ENCODE measurements around the gene TNIK. TPM values are rescaled to one million over a fixed set of nuclear protein-coding genes. Genes with fewer than 3 reads are reported as not detected.
"Not testable (repeated sequence)": the region's sequence is repeated elsewhere in the genome, so short reads cannot be mapped to it uniquely, and the experiment has no call there.

Gene TNIK
- total RNA-seq, 2 donors from 2014 or later: 5.6 to 47.1 TPM

- 78% methylated on average over 5 of the region's 5 CpGs for WGBS
- no peak for DNase-seq (ENCODE audit: low spot score)
- intact Hi-C loops (cut with DNase I): loop anchor here (10.0 kb wide), 2 partner anchors 128 to 168 kb away; no protein-coding TSS in a partner anchor
- no peaks in the 10 kb centered on the region for H3K9me3 ChIP-seq
- no peak for TF ChIP-seq CTCF (IDR thresholded peaks at IDR 0.05)
- H3K4me3 ChIP-seq: no peak overlapping the region
- no peaks in the 10 kb centered on the region for H3K27me3 ChIP-seq (replicated peaks; ENCODE audit: insufficient read depth)
- no peaks in the 10 kb centered on the region for H3K4me1 ChIP-seq (replicated peaks)
- H3K27ac ChIP-seq: no peak overlapping the region
- H3K36me3 ChIP-seq: no peaks in the 10 kb centered on the region
Measured at GRCh38 chr3:171452328-171452727, 7.9 kb downstream of the TNIK start.

GRCh38 chr3:171451915-171452314 lies 8.3 kb downstream of the TNIK start:
- Histone ChIP-seq H3K27me3 (replicated peaks; ENCODE audit: insufficient read depth) (no peaks in the 10 kb centered on the region), H3K4me3 (no peak overlapping the region), H3K4me1 (replicated peaks) (no peaks in the 10 kb centered on the region), H3K36me3 (no peaks in the 10 kb centered on the region), H3K9me3 (no peaks in the 10 kb centered on the region), H3K27ac (no peak overlapping the region)
- WGBS: 89% methylated on average over 5 of the region's 5 CpGs
- intact Hi-C loops (cut with DNase I): loop anchor here (10.0 kb wide), 2 partner anchors 127 to 167 kb away; no protein-coding TSS in a partner anchor
- DNase-seq (ENCODE audit: low spot score): no peak
- TF ChIP-seq POLR2A (IDR thresholded peaks at IDR 0.05) (no peak), CTCF (IDR thresholded peaks at IDR 0.05) (no peak), POLR2AphosphoS5 (IDR thresholded peaks at IDR 0.05) (no peak)

DNA sequence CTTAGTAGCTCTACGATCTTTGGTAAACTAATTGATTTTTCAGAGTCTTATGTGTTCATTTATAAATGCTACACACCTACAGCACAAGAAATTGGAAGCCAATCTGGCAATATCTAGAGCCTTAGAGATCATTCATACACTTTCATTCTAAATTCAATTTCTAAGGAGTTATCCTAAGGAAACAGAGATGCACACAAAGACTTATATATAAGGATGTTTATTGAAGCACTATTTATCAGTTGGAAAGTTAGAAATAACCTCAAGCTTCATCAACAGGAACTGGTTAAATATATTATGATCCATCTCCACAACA lies 12.7 kb downstream of the TNIK start:
- H3K4me3 ChIP-seq; H3K27me3 ChIP-seq (replicated peaks; ENCODE audit: insufficient read depth); H3K9me3 ChIP-seq; H3K4me1 ChIP-seq (replicated peaks); intact Hi-C loops (cut with DNase I); DNase-seq (ENCODE audit: low spot score); H3K27ac ChIP-seq; H3K36me3 ChIP-seq: not testable (repeated sequence)
- 24% methylated on average over 1 of the region's 1 CpG for WGBS

DNA sequence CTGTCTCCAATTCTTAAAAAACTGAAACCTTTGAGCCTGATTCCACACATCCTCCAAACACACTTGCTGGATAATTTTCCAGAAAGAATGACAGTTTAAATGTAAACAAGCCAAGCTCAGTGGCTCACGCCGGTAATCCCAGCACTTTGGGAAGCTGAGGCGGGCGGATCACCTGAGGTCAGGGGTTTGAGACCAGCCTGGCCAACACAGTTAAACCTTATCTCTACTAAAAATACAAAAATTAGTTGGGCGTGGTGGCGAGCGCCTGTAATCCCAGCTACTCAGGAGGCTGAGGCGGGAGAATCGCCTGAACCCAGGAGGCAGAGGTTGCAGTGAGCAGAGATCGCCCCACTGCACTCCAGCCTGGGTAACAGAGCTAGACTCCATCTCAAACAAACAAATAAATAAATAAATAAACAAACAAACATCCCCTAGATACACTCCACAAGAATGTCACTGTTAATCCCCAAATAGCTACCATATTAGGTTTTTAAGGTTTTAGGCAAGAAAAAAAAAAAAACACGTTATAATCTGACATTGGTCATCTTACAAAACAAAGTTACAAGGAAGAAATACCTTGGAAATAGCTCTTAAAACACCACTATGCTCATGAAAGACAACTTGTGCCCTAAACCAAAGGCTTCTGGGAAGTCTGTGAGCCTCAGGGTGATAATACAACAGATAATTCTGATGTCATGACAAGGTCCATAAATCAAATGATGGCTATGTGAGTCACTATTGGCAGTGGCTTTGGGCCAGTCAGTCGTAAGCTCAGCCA lies 13.2 kb downstream of the TNIK start:
- peak; percentile 4 for TF ChIP-seq POLR2AphosphoS5 (IDR thresholded peaks at IDR 0.05)
- TF ChIP-seq POLR2A (IDR thresholded peaks at IDR 0.05): no peak
- no peak for TF ChIP-seq CTCF (IDR thresholded peaks at IDR 0.05)
- Histone ChIP-seq H3K4me1 (replicated peaks) (no peaks in the 10 kb centered on the region), H3K9me3 (no peaks in the 10 kb centered on the region), H3K27me3 (replicated peaks; ENCODE audit: insufficient read depth) (no peaks in the 10 kb centered on the region), H3K36me3 (no peaks in the 10 kb centered on the region), H3K27ac (no peak overlapping the region), H3K4me3 (no peak overlapping the region)
- intact Hi-C loops (cut with DNase I): no loop called here
- DNase-seq (ENCODE audit: low spot score): no peak
- WGBS: 79% methylated on average over 12 of the region's 12 CpGs

DNA sequence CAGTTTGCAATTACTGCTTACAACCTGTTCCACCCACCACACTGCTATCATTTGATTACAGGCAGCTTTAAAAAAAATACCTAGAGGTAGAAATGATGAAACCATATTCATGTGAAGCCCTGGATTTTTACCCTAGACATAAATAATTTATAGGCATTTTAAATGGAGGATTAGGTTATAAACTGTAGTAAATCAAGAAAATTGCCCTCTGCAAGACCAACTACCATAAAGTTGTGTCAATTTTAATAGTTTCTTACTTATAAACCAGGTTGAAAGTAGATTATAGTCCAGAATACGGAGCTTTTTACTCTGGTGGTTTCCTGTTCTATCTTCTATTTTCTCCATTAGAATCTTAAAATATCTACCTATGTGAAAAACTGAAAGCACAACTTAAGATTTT lies 13.9 kb downstream of the TNIK start:
- WGBS: 92% methylated on average over 1 of the region's 1 CpG

More for the DNA sequence above, 13.9 kb downstream of the TNIK start:
- TF ChIP-seq POLR2A (IDR thresholded peaks at IDR 0.05) (no peak), CTCF (IDR thresholded peaks at IDR 0.05) (no peak), POLR2AphosphoS5 (IDR thresholded peaks at IDR 0.05) (no peak)
- Histone ChIP-seq H3K9me3 (no peaks in the 10 kb centered on the region), H3K27ac (no peak overlapping the region), H3K4me3 (no peak overlapping the region), H3K36me3 (no peaks in the 10 kb centered on the region), H3K27me3 (replicated peaks; ENCODE audit: insufficient read depth) (no peaks in the 10 kb centered on the region), H3K4me1 (replicated peaks) (no peaks in the 10 kb centered on the region)
- DNase-seq (ENCODE audit: low spot score): no peak
- intact Hi-C loops (cut with DNase I): no loop called here

All from prostate gland (tissue), 2 donors.